Type B pancreatic cell (in vitro differentiated cells): Measurements from ENCODE around the gene MAP3K9. TPM values are rescaled to one million over a fixed set of nuclear protein-coding genes. Genes with fewer than 3 reads are reported as not detected.

Experiments used
- DNase-seq: peaks from one replicate; pipeline ENCODE4 v3.0.0; 2021; ENCODE audit warnings: mixed read lengths; ENCODE audit not compliant: unreplicated experiment; ENCODE audit errors: extremely low spot score
- H3K27ac Mint-ChIP-seq: 2 replicates; pipeline ENCODE4 v1.8.0; 2021; ENCODE audit warnings: mild to moderate bottlenecking, mixed read lengths
- H3K27me3 Mint-ChIP-seq: 2 replicates; pipeline ENCODE4 v1.8.0; 2021; ENCODE audit warnings: mixed read lengths
- H3K36me3 Mint-ChIP-seq: 2 replicates; pipeline ENCODE4 v1.8.0; 2021; ENCODE audit warnings: mixed read lengths
- H3K4me1 Mint-ChIP-seq: one replicate; pipeline ENCODE4 v1.8.0; 2021; ENCODE audit warnings: mixed read lengths; ENCODE audit not compliant: unreplicated experiment
- H3K4me3 Mint-ChIP-seq: 2 replicates; pipeline ENCODE4 v1.8.0; 2021; ENCODE audit warnings: mild to moderate bottlenecking, mixed read lengths
- H3K9me3 Mint-ChIP-seq: 2 replicates; pipeline ENCODE4 v1.8.0; 2021; ENCODE audit warnings: mixed read lengths
- total RNA-seq: library from RNA; stranded (reverse); gene quantifications from 2 replicates; pipeline ENCODE4 v1.2.1, GENCODE V29; 2021; ENCODE audit warnings: low replicate concordance
- TF ChIP-seq, protein P1 (sequence below): fragments of 200-600 bp; sonication (generic); conservative IDR thresholded peaks from 2 replicates; pipeline ENCODE4 v1.5.0; 2021; ENCODE audit warnings: antibody characterized with exemption, mild to moderate bottlenecking

The MAP3K9 gene
- total RNA-seq, 1 donor from 2014 or later: 14.9 TPM

DNA sequence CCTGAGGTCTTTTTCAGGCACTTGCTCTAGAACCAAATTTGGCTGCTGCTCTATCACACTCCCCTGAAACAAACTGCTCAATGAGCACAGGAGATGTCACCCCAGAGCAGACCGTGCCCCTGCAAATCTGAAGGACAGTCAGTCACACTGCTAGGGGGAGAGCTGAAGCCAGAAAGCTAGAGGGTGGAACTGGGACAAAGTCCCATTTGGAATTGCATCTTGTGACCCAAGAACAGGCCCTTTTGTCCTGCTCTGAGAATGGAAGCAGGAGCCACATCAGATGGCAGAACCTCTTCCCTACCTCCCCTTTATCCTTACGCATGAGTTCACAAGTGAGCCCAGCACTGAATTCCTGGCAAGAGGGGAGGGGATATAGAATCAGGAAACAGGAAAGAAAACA is 64.7 kb downstream of the MAP3K9 start:
- H3K36me3 Mint-ChIP-seq: peaks cover 19% of the 10 kb centered on the region
- H3K27ac Mint-ChIP-seq: no peak overlapping the region
- TF ChIP-seq, protein P1, sequence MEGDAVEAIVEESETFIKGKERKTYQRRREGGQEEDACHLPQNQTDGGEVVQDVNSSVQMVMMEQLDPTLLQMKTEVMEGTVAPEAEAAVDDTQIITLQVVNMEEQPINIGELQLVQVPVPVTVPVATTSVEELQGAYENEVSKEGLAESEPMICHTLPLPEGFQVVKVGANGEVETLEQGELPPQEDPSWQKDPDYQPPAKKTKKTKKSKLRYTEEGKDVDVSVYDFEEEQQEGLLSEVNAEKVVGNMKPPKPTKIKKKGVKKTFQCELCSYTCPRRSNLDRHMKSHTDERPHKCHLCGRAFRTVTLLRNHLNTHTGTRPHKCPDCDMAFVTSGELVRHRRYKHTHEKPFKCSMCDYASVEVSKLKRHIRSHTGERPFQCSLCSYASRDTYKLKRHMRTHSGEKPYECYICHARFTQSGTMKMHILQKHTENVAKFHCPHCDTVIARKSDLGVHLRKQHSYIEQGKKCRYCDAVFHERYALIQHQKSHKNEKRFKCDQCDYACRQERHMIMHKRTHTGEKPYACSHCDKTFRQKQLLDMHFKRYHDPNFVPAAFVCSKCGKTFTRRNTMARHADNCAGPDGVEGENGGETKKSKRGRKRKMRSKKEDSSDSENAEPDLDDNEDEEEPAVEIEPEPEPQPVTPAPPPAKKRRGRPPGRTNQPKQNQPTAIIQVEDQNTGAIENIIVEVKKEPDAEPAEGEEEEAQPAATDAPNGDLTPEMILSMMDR: no peak
- H3K4me3 Mint-ChIP-seq: no peak overlapping the region
- no peaks in the 10 kb centered on the region for H3K4me1 Mint-ChIP-seq
- DNase-seq: no peak
- no peaks in the 10 kb centered on the region for H3K27me3 Mint-ChIP-seq
- no peaks in the 10 kb centered on the region for H3K9me3 Mint-ChIP-seq

DNA sequence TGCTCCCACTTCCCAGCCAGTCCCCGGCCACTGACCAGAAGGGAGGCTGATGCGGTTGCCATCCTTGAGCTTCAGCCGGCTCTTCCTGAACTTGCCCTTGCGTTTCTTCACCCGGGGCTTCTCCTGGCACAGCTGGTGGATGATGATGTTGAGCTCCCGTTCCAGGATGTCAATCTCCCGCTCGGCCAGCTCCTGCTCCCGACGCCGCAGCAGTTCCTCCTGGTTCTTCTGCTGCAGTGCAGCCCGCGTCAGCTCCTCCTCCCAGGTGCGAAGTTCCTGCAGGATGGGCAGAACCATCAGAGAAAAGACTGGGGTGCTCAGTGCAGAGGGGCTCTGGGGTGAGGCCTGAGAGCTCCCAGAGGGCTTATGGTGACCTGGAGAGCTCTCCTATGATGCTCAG is 67.0 kb downstream of the MAP3K9 start:
- no peaks in the 10 kb centered on the region for H3K27me3 Mint-ChIP-seq
- no peak overlapping the region for H3K4me3 Mint-ChIP-seq
- no peak overlapping the region for H3K27ac Mint-ChIP-seq
- TF ChIP-seq, protein P1: no peak
- peaks cover 16% of the 10 kb centered on the region for H3K36me3 Mint-ChIP-seq
- no peaks in the 10 kb centered on the region for H3K9me3 Mint-ChIP-seq
- no peaks in the 10 kb centered on the region for H3K4me1 Mint-ChIP-seq
- no peak for DNase-seq

DNA sequence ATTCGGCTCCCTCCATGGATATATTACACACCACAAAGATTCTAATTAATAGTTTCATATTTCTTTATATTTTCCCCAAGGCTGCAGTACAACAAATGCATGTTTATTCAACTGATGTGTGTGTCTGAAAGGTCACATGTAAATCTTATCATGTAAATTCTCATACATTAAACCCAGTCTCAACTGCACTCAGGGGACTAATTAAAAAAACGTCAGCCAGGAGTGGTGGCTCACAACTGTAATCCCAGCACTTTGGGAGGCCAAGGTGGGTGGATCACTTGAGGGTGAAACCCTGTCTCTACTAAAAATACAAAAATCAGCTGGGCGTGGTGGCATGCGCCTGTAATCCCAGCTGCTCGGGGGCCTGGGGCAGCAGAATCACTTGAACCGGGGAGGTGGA is 67.8 kb downstream of the MAP3K9 start:
- H3K36me3 Mint-ChIP-seq: peaks cover 22% of the 10 kb centered on the region
- H3K4me1 Mint-ChIP-seq: no peaks in the 10 kb centered on the region
- no peak overlapping the region for H3K27ac Mint-ChIP-seq
- no peak for DNase-seq
- TF ChIP-seq, protein P1: no peak
- no peaks in the 10 kb centered on the region for H3K27me3 Mint-ChIP-seq
- H3K4me3 Mint-ChIP-seq: no peak overlapping the region
- no peaks in the 10 kb centered on the region for H3K9me3 Mint-ChIP-seq

DNA sequence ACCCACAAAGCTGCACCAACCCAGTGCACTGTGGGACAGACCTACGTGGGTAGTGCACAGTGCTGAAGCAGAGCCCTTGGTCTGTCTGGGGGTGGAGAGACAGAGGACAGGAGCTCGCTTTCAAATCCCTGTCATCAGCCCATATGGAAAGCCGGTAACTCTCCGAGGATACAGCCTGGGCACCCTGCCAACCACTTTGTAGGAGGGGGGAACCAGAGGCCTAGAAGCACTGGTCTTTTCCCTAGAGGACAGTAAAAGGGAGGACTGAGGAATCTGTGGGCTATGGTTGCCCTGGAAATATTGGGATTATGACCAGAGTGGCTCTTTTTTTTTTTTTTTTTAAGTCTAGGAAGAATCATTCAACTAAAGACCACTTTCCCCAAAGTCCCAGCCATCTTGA is 74.3 kb downstream of the MAP3K9 start:
- TF ChIP-seq, protein P1: no peak
- Mint-ChIP-seq H3K4me3 (no peak overlapping the region), H3K36me3 (peaks cover 29% of the 10 kb centered on the region), H3K27ac (no peak overlapping the region), H3K9me3 (no peaks in the 10 kb centered on the region), H3K4me1 (no peaks in the 10 kb centered on the region), H3K27me3 (no peaks in the 10 kb centered on the region)
- no peak for DNase-seq

DNA sequence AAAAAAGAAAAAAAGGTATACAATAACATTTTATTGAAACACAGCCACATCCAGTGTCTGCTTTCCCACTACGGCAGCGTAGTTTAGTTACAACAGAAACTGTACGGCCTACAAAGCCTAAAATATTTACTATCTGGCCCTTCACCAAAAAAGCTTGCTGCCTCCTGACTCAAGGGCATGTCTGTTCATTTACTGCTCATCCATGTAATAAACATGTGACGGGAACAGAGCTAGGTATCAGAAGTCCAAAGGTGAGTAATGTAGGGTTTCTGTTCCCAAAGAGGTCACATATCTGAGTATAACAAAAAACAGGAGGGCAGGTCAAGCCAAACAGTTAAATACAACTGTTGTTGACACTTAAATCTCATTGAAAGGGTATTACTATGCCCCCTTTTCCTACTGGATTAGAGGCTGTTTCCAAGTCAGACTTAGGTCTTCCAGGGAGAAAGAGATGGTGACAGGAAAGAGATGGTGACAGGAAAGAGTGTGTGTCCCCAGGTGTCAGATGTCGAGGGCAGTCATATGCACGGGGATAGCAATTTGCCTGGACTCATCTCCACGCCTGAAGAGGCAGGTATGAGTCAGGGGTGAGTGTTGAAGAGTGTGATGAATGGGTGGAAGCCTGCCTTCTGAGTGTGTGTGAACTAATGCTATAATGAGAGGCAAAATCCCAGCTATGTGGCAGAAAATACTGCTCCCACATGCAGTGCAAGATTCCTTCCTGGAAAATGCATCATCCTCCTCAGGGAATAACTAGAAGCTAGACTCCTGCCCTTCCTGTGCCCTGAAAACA is 77.7 kb downstream of the MAP3K9 start:
- Mint-ChIP-seq H3K36me3 (peaks cover 18% of the 10 kb centered on the region), H3K27ac (no peak overlapping the region), H3K27me3 (no peaks in the 10 kb centered on the region), H3K9me3 (no peaks in the 10 kb centered on the region), H3K4me1 (peaks cover 6% of the 10 kb centered on the region), H3K4me3 (no peak overlapping the region)
- TF ChIP-seq, protein P1: no peak
- no peak for DNase-seq
